Activated naive CD4-positive, alpha-beta T cell (primary cell): Measurements from ENCODE around the gene OLFML1.

Experiments
- DNase-seq, 4 experiments: peaks; one replicate each; lab custom pipeline; 2025; lab: John Stamatoyannopoulos, UW

The OLFML1 gene

DNA sequence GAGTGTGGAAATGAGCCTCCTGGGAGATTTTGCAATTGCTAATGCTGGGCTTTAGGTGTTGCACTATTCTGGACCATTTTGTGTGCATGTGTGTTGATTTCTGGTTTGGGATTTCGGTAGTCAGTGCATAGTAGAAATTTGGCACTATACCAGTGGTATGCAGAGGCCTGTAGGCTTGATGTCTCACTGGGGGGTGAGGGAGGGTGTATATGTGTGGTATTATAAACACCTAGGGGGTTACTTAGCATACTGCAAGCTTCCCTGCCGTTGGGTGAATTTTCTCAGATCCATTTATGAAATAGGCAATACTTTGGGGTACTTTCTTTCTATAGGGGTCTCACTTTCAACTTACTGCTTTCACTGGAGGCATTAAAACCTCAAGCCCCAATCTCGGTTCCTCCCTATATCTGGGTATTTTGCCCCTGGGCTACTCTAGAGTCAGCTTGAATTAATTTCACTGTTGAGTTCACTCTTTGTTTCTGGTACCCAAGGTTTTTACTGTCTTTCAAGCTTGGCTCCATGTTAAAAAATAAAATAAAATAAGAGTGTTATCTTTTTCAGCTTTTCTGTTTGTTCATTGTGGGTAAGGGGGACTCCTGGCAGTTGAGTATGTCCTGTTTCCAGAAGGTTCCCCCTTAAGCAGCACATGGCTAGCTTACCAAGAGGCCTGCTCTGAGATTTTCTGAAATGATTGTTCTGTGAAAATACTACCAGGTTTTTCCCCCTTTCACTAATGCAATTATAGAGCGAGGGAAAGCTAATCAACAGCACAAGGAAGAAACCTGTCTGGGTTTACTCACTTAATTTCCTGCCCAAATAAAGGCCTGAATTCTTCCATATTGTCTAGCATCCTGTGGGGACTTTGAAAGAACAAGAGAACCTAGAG lies 74.3 kb downstream of the OLFML1 start:
- DNase-seq, result no peak
